Measurements from ENCODE around the gene TMEM26. TPM values are rescaled to one million over a fixed set of nuclear protein-coding genes. Genes with fewer than 3 reads are reported as not detected.
A peak's percentile ranks its signal among the peaks of the same experiment; 100 is the strongest.
"Not testable (repeated sequence)": the region's sequence is repeated elsewhere in the genome, so short reads cannot be mapped to it uniquely, and the experiment has no call there.

Gene TMEM26
- total RNA-seq, 1 donor from 2014 or later, result 0.67 TPM

GRCh38 chr10:61408105-61408504, 45.1 kb downstream of the TMEM26 start:
- intact Hi-C loops (cut with micrococcal nuclease), result no loop called here
- no peak for ATAC-seq

GRCh38 chr10:61406736-61407135, 46.4 kb downstream of the TMEM26 start:
- intact Hi-C loops (cut with micrococcal nuclease), result no loop called here
- no peak for ATAC-seq
- DNase-seq, result no peak

More at GRCh38 chr10:61408105-61408504, 45.1 kb downstream of the TMEM26 start:
- DNase-seq, result no peak

GRCh38 chr10:61406242-61406641, 46.9 kb downstream of the TMEM26 start:
- ATAC-seq (no peak), DNase-seq (no peak)
- intact Hi-C loops (cut with micrococcal nuclease), result no loop called here

- no peak for ATAC-seq
- intact Hi-C loops (cut with micrococcal nuclease), result no loop called here
Observed at GRCh38 chr10:61404751-61405150, 48.4 kb downstream of the TMEM26 start.

GRCh38 chr10:61400524-61400923, 52.7 kb downstream of the TMEM26 start:
- no peak for ATAC-seq

More at GRCh38 chr10:61404751-61405150, 48.4 kb downstream of the TMEM26 start:
- no peak for DNase-seq

GRCh38 chr10:61399406-61399805, 53.8 kb downstream of the TMEM26 start:
- ATAC-seq (no peak), DNase-seq (no peak)
- intact Hi-C loops (cut with micrococcal nuclease), result no loop called here

More at GRCh38 chr10:61400524-61400923, 52.7 kb downstream of the TMEM26 start:
- DNase-seq, result no peak
- intact Hi-C loops (cut with micrococcal nuclease), result no loop called here

- DNase-seq (no peak), ATAC-seq (no peak)
- intact Hi-C loops (cut with micrococcal nuclease), result no loop called here
Observed at GRCh38 chr10:61398366-61399129, 54.6 kb downstream of the TMEM26 start.

- intact Hi-C loops (cut with micrococcal nuclease), result no loop called here
- DNase-seq (no peak), ATAC-seq (peak; percentile 58)
Observed at GRCh38 chr10:61397175-61397986, 55.8 kb downstream of the TMEM26 start.

- intact Hi-C loops (cut with micrococcal nuclease), result no loop called here
- ATAC-seq (no peak), DNase-seq (no peak)
Observed at GRCh38 chr10:61391281-61391680, 61.9 kb downstream of the TMEM26 start.

GRCh38 chr10:61390851-61391250, 62.3 kb downstream of the TMEM26 start:
- ATAC-seq, result no peak
- no peak for DNase-seq
- intact Hi-C loops (cut with micrococcal nuclease), result no loop called here

GRCh38 chr10:61389887-61390286, 63.3 kb downstream of the TMEM26 start:
- DNase-seq (no peak), ATAC-seq (peak; percentile 47)
- intact Hi-C loops (cut with micrococcal nuclease), result no loop called here

- intact Hi-C loops (cut with micrococcal nuclease); DNase-seq; ATAC-seq: not testable (repeated sequence)
Observed at GRCh38 chr10:61388986-61389385, 64.2 kb downstream of the TMEM26 start.

GRCh38 chr10:61385231-61386001, 67.8 kb downstream of the TMEM26 start:
- DNase-seq, result no peak
- no peak for ATAC-seq
- intact Hi-C loops (cut with micrococcal nuclease), result no loop called here

GRCh38 chr10:61381153-61381552, 72.0 kb downstream of the TMEM26 start:
- intact Hi-C loops (cut with micrococcal nuclease); ATAC-seq: not testable (repeated sequence)

GRCh38 chr10:61378865-61379264, 74.3 kb downstream of the TMEM26 start:
- no peak for ATAC-seq
- intact Hi-C loops (cut with micrococcal nuclease), result no loop called here
- DNase-seq, result no peak

More at GRCh38 chr10:61381153-61381552, 72.0 kb downstream of the TMEM26 start:
- not testable (repeated sequence) for DNase-seq

- intact Hi-C loops (cut with micrococcal nuclease), result no loop called here
- ATAC-seq (no peak), DNase-seq (no peak)
Observed at GRCh38 chr10:61376908-61377368, 76.2 kb downstream of the TMEM26 start.

- ATAC-seq (no peak), DNase-seq (no peak)
- intact Hi-C loops (cut with micrococcal nuclease), result no loop called here
Observed at GRCh38 chr10:61376377-61376776, 76.8 kb downstream of the TMEM26 start.

GRCh38 chr10:61366365-61366764, 86.8 kb downstream of the TMEM26 start:
- intact Hi-C loops (cut with micrococcal nuclease), result no loop called here
- DNase-seq (no peak), ATAC-seq (no peak)

- DNase-seq, result no peak
- no peak for ATAC-seq
- intact Hi-C loops (cut with micrococcal nuclease), result no loop called here
Observed at GRCh38 chr10:61364619-61365018, 88.6 kb downstream of the TMEM26 start.

Measured in left ventricle myocardium superior (tissue), 1 donor.